HL-60 (cell line): Measurements from ENCODE around the gene SLC12A7.

Experiments used
- DNase-seq, 2 experiments: peaks; one replicate each; pipeline ENCODE4 v3.0.0-alpha.2; 2010 to 2020; ENCODE audit warnings: low read depth in 1 of 2, low spot score in 1 of 2
- H3K27ac ChIP-seq: fragments of 250-450 bp; sonication (Bioruptor Pico); replicated peaks from 2 replicates; pipeline ENCODE4 v1.5.1; 2020; ENCODE audit warnings: mild to moderate bottlenecking, moderate library complexity
- H3K27me3 ChIP-seq: fragments of 250-450 bp; sonication (Bioruptor Pico); 2 replicates; pipeline ENCODE4 v1.5.1; 2021; ENCODE audit warnings: mild to moderate bottlenecking, moderate library complexity; ENCODE audit not compliant: insufficient read depth, poor library complexity, severe bottlenecking
- H3K4me3 ChIP-seq: replicated peaks from 2 replicates; pipeline ENCODE4 v1.5.1; 2011; ENCODE audit warnings: mild to moderate bottlenecking, control low read depth, low read length; ENCODE audit not compliant: insufficient read depth
- CTCF ChIP-seq: IDR thresholded peaks from one replicate; pipeline ENCODE4 v1.5.1; 2011; ENCODE audit warnings: low read length, control low read depth, inconsistent platforms; ENCODE audit not compliant: insufficient read depth
- GABPA ChIP-seq: IDR thresholded peaks from 2 replicates; pipeline ENCODE4 v1.6.1; 2012; ENCODE audit warnings: low read depth
- POLR2AphosphoS5 ChIP-seq: IDR thresholded peaks from 2 replicates; pipeline ENCODE4 v1.6.1; 2012; ENCODE audit warnings: low read depth
- REST ChIP-seq: IDR thresholded peaks from 2 replicates; pipeline ENCODE4 v1.6.1; 2012; ENCODE audit warnings: low read depth; ENCODE audit not compliant: insufficient replicate concordance
- SPI1 ChIP-seq: IDR thresholded peaks from 2 replicates; pipeline ENCODE4 v1.6.1; 2012; ENCODE audit warnings: low read depth, mild to moderate bottlenecking, borderline replicate concordance

The SLC12A7 gene

GRCh38 chr5:1033606-1034420 lies 78.0 kb downstream of the SLC12A7 start:
- H3K27me3 ChIP-seq: no peaks in the 10 kb centered on the region
- DNase-seq: no peak
- no peak overlapping the region for H3K27ac ChIP-seq
- no peak for TF ChIP-seq POLR2AphosphoS5
- TF ChIP-seq CTCF: no peak
- no peak for TF ChIP-seq SPI1
- TF ChIP-seq REST: no peak
- no peak for TF ChIP-seq GABPA
- no peak overlapping the region for H3K4me3 ChIP-seq

GRCh38 chr5:1033178-1033577 lies 78.7 kb downstream of the SLC12A7 start:
- no peak for DNase-seq
- TF ChIP-seq CTCF (no peak), POLR2AphosphoS5 (no peak), REST (no peak), SPI1 (no peak), GABPA (no peak)
- Histone ChIP-seq H3K4me3 (no peak overlapping the region), H3K27me3 (no peaks in the 10 kb centered on the region), H3K27ac (no peak overlapping the region)

GRCh38 chr5:1032551-1033027 lies 79.3 kb downstream of the SLC12A7 start:
- DNase-seq: no peak
- H3K4me3 ChIP-seq: no peak overlapping the region
- H3K27ac ChIP-seq: no peak overlapping the region
- H3K27me3 ChIP-seq: no peaks in the 10 kb centered on the region
- TF ChIP-seq REST (no peak), POLR2AphosphoS5 (no peak), CTCF (no peak), GABPA (no peak), SPI1 (no peak)
